Endodermal cell (in vitro differentiated cells): Measurements from ENCODE around the gene TMEM170B. TPM values are rescaled to one million over a fixed set of nuclear protein-coding genes. Genes with fewer than 3 reads are reported as not detected.

ENCODE experiments used
- DNase-seq: peaks from one replicate; pipeline ENCODE4 v3.0.0-alpha.2; 2017
- H3K27ac ChIP-seq: 2 replicates; pipeline ENCODE4 v1.5.1; 2013; ENCODE audit warnings: mild to moderate bottlenecking, low read depth, low read length, moderate library complexity
- H3K27me3 ChIP-seq: 2 replicates; pipeline ENCODE4 v1.6.1; 2013; ENCODE audit warnings: mild to moderate bottlenecking, low read length, moderate library complexity; ENCODE audit not compliant: insufficient read depth, control insufficient read depth, poor library complexity, severe bottlenecking
- H3K36me3 ChIP-seq: 2 replicates; pipeline ENCODE4 v1.7.0; 2013; ENCODE audit warnings: mild to moderate bottlenecking, low read length, moderate library complexity; ENCODE audit not compliant: control insufficient read depth, insufficient read depth
- H3K4me1 ChIP-seq: one replicate; pipeline ENCODE4 v1.7.0; 2013; ENCODE audit warnings: low read length; ENCODE audit not compliant: control insufficient read depth, insufficient read depth
- H3K4me3 ChIP-seq: 2 replicates; pipeline ENCODE4 v1.5.1; 2013; ENCODE audit warnings: mild to moderate bottlenecking, low read length, moderate library complexity
- H3K9ac ChIP-seq: 2 replicates; pipeline ENCODE4 v1.6.1; 2013; ENCODE audit warnings: mild to moderate bottlenecking, low read length, moderate library complexity; ENCODE audit not compliant: poor library complexity, severe bottlenecking; ENCODE audit errors: extremely low read depth
- H3K9me3 ChIP-seq: 2 replicates; pipeline ENCODE4 v1.6.1; 2013; ENCODE audit warnings: mild to moderate bottlenecking, low read length, moderate library complexity; ENCODE audit not compliant: control insufficient read depth
- H3K27ac Mint-ChIP-seq: 2 replicates; pipeline ENCODE4 v1.8.0; 2020; ENCODE audit warnings: mixed read lengths
- H3K27me3 Mint-ChIP-seq: 2 replicates; pipeline ENCODE4 v1.8.0; 2021; ENCODE audit warnings: mild to moderate bottlenecking, mixed read lengths; ENCODE audit not compliant: insufficient read depth
- H3K36me3 Mint-ChIP-seq: 2 replicates; pipeline ENCODE4 v1.8.0; 2020; ENCODE audit warnings: low read depth, mixed read lengths
- H3K4me1 Mint-ChIP-seq: 2 replicates; pipeline ENCODE4 v1.8.0; 2020; ENCODE audit warnings: mixed read lengths
- H3K4me3 Mint-ChIP-seq: 2 replicates; pipeline ENCODE4 v1.8.0; 2020; ENCODE audit warnings: mild to moderate bottlenecking, moderate library complexity, mixed read lengths
- H3K9me3 Mint-ChIP-seq: 2 replicates; pipeline ENCODE4 v1.8.0; 2020; ENCODE audit warnings: mild to moderate bottlenecking, mixed read lengths
- CTCF ChIP-seq: fragments of 200-600 bp; sonication (generic); conservative IDR thresholded peaks from 2 replicates; pipeline ENCODE4 v1.5.0; 2021; ENCODE audit warnings: antibody characterized with exemption, mild to moderate bottlenecking
- WGBS, 2 experiments: methylation state at CpG; one replicate each; pipeline versions ENCODE4 v1.1.5 to v1.1.7; 2013; ENCODE audit warnings: missing lambda C conversion rate in 2 of 2, mixed read lengths in 1 of 2; ENCODE audit not compliant: insufficient coverage in 1 of 2, insufficient read length in 1 of 2; 5-methylcytosine and 5-hydroxymethylcytosine counted together
- total RNA-seq, 2 donors: library from RNA; stranded (reverse); fragmentation: NEBNext Ultra II Directional in 1 of 2; extraction: Animal tissue kit (Norgen Biotek cat#: 25700) in 1 of 2; gene quantifications; 2 replicates in 1 of 2; 3 replicates in 1 of 2; pipeline ENCODE4 v1.2.1, GENCODE V29; 2021

Gene TMEM170B
- total RNA-seq, 2 donors from 2014 or later: 2.3 to 5.3 TPM

DNA sequence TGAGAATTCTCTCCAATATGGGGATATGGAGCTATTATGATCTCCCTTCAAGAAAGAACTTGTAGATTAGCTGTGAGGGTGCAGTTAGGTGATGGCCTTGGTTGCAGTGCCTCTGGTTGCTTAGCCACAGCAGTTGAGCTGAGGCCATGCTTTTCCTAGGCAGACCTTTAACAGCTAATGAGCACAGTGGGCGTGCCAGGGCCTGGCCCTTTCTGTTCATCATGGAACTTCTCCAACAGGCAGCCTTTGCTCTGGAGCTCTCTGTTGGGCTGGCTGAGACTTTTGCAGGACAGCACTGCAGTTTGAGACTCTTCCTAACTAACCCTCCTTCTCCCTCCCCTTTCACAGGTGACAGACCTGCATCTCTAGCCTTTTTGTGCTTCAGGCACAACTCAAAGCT lies 39.7 kb upstream of the TMEM170B start:
- Histone ChIP-seq H3K36me3 (no peaks in the 10 kb centered on the region), H3K27ac (no peak overlapping the region), H3K9ac (no peak overlapping the region), H3K9me3 (no peaks in the 10 kb centered on the region), H3K4me3 (no peak overlapping the region), H3K4me1 (peaks cover 6% of the 10 kb centered on the region), H3K27me3 (no peaks in the 10 kb centered on the region)
- H3K27ac Mint-ChIP-seq: no peak overlapping the region
- no peak for DNase-seq
- H3K9me3 Mint-ChIP-seq: peaks cover 4% of the 10 kb centered on the region
- no peaks in the 10 kb centered on the region for H3K4me1 Mint-ChIP-seq
- 95 to 100% methylated on average over 1 of the region's 1 CpG for WGBS, 2 experiments
- no peak for TF ChIP-seq CTCF
- no peaks in the 10 kb centered on the region for H3K36me3 Mint-ChIP-seq
- no peak overlapping the region for H3K4me3 Mint-ChIP-seq
- H3K27me3 Mint-ChIP-seq: no peaks in the 10 kb centered on the region

- H3K4me1 ChIP-seq: peaks cover 6% of the 10 kb centered on the region
- no peak overlapping the region for H3K27ac Mint-ChIP-seq
- DNase-seq: no peak
- H3K4me3 ChIP-seq: no peak overlapping the region
- TF ChIP-seq CTCF: no peak
- H3K9me3 Mint-ChIP-seq: peaks cover 4% of the 10 kb centered on the region
- H3K4me3 Mint-ChIP-seq: no peak overlapping the region
- no peak overlapping the region for H3K9ac ChIP-seq
- 88% methylated on average over 2 of the region's 2 CpGs; no CpG with 5 or more reads in 1 of the 2 experiments for WGBS, 2 experiments
- H3K4me1 Mint-ChIP-seq: no peaks in the 10 kb centered on the region
- no peaks in the 10 kb centered on the region for H3K27me3 Mint-ChIP-seq
- no peak overlapping the region for H3K27ac ChIP-seq
- no peaks in the 10 kb centered on the region for H3K27me3 ChIP-seq
- H3K36me3 Mint-ChIP-seq: no peaks in the 10 kb centered on the region
- no peaks in the 10 kb centered on the region for H3K9me3 ChIP-seq
- no peaks in the 10 kb centered on the region for H3K36me3 ChIP-seq
These were observed 37.5 kb upstream of the TMEM170B start for GRCh38 chr6:11500008-11500407.

- no peak for DNase-seq
- Histone ChIP-seq H3K27ac (no peak overlapping the region), H3K27me3 (no peaks in the 10 kb centered on the region), H3K9ac (no peak overlapping the region), H3K9me3 (peaks cover 8% of the 10 kb centered on the region), H3K4me1 (no peaks in the 10 kb centered on the region), H3K36me3 (no peaks in the 10 kb centered on the region), H3K4me3 (no peak overlapping the region)
- TF ChIP-seq CTCF: no peak
- H3K27me3 Mint-ChIP-seq: no peaks in the 10 kb centered on the region
- 100% methylated on average over 1 of the region's 3 CpGs; no CpG with 5 or more reads in 1 of the 2 experiments for WGBS, 2 experiments
- peaks cover 3% of the 10 kb centered on the region for H3K9me3 Mint-ChIP-seq
- H3K4me1 Mint-ChIP-seq: no peaks in the 10 kb centered on the region
- no peak overlapping the region for H3K27ac Mint-ChIP-seq
- H3K36me3 Mint-ChIP-seq: no peaks in the 10 kb centered on the region
- no peak overlapping the region for H3K4me3 Mint-ChIP-seq
These were observed 28.1 kb upstream of the TMEM170B start for GRCh38 chr6:11509471-11509870.
